GM18507 (cell line): ENCODE measurements around the gene CHAMP1.

Experiments used
- DNase-seq: peaks from one replicate; pipeline ENCODE4 v3.0.0; 2011; ENCODE audit warnings: low read depth; ENCODE audit not compliant: insufficient read length; ENCODE audit errors: extremely low spot score
- FAIRE-seq: peaks from 2 replicates; lab custom pipeline; 2011; peaks lifted over from hg19 to GRCh38; lab: Jason Lieb, UNC

The CHAMP1 gene

DNA sequence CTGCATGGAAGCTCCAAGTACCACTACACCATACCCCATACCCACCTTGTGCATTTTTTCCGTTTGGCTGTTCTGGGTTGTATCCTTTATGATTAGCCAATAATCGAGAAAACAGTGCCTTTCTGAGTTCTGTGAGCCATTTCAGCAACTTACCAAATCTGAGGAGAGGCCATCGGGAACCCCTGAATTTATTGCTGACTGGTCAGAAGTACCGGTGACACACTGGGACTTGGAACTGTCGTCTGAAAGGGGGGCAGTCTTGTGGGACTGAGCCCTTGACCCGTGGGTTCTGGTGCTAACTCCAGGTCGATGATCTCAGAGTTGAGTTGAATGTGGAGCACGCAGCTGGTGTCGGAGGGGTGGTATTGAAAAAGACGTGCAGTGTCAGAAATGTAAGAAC, 17.9 kb upstream of the CHAMP1 start:
- DNase-seq, result no peak
- no peak for FAIRE-seq

DNA sequence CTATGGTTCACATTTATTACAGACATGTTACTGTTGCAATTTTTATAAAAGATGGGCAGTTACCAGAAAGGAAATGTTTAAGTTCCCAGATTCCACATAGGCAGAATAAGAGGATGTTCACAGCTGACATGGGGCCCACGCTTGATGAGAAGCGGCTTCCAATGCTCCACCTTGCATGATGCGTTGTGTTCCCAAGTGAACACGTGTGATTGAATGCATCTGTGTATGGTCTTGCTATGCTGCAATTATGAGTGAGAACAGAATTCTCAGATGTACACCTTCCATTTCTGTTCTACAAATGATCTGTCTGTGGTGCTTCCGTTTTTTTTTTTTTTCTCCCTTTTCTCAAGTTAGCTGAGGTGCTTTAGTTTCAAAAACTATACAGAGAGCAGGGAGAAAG, 17.4 kb upstream of the CHAMP1 start:
- no peak for DNase-seq
- no peak for FAIRE-seq

DNA sequence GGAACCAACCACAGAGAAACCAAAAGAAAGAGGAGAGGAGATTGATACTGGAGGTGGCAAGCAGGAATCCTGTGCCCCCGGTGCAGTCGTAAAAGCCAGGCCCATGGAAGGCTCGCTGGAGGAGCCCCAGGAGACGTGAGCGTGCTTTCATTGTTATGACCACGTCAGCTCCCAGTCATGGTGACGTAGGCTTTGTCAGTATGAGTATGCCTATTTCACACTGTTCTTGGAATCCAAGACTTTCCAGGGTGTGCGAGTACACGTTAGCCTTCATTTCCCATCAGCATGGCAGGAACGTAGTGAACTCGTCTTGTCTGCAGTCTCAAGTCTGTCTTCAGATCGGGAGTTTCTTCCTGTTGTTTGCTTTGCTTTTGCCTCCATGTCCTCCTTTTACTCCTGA, 15.4 kb upstream of the CHAMP1 start:
- no peak for DNase-seq
- FAIRE-seq, result no peak

DNA sequence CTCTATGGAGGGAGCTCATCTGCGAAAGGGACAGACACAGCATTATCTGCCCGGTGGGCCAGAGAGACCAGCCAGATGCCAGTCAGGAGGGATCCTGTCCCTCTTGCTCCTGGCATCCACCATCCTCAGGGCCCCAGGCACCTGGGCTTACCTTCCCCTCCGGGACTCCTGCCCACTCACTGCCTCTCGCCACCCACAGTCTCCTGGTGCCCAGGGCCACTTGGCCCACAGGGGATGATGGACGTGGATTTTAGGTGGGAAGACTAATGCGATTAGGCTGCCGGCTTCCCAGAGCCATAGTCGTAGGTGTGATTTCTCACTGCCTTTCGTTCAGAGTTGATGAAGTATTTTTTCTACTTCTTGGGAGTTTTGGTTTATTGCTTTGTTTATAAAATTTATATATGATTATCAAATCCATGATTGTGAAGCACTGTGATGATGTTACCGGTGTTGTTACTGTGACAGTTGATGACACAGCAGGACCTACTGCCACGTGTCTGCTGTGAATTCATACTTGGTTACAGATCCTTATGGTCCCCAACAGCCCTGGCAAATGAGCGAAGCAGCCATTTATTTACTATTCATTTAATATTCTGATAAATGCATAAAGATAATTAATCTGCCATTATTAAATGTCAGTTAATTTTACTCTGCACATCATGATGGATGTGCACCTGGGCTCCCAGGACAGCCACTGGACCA, 14.5 kb upstream of the CHAMP1 start:
- FAIRE-seq, result no peak
- no peak for DNase-seq

DNA sequence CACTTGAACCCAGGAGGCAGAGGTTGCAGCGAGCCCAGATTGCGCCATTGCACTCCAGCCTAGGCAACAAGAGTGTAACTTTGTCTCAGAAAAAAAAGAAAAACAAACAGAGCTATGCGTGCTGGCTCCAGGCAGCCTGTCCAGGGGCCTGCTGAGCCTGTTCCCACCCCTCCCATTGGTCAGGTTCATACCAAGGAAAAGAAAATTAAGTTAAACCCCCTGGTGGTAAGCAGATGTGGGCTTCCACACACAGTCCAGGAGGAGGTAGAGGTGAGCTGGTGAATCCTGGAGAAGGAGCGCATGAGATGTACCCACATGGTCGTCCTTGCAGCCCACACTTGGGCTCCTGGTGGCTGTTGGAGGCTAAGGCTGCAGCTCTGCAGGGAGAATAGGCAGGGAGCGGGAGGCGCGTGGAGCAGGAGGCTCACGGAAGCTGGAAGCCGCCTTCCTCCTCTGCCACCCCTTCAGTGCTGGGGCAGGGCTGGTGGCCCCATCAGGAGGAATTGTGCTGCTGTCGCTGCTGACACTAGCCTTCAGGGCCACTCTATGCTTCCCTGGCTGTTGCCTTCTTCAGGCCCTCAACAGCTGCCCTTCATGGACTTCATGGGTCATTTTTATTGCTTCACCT, 10.5 kb upstream of the CHAMP1 start:
- no peak for DNase-seq
- FAIRE-seq, result no peak

DNA sequence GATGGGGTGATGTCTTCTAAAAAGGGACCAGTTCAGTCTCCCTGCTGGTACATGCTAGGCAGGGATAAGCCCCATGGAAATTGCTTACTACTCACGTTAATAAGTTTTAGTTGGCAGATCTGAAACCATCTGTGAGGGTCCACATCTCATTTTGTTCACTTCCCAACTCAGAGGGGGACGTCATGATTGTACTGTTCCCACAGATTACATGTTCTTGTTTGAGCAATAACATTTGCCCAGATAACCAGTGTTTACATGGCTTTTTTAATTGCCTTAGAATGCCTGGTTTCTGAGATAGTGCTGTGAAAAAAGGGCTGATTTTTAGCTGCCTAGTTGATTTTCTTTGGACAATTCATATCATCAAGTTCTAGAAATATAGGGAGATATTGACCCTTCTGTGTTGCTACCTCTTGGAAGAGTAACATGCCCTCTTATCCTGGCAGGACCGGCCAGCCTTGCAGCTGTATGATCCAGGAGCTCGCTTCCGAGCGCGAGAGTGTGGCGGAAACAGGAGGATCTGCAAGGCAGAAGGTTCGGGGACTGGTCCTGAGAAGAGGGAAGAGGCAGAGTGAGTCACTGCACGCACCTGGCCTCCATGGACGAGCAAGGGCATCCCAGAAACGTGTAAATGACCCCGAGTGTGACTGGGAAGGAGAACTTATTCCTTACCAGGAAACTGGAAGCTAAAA, 9.8 kb upstream of the CHAMP1 start:
- DNase-seq, result no peak
- no peak for FAIRE-seq

DNA sequence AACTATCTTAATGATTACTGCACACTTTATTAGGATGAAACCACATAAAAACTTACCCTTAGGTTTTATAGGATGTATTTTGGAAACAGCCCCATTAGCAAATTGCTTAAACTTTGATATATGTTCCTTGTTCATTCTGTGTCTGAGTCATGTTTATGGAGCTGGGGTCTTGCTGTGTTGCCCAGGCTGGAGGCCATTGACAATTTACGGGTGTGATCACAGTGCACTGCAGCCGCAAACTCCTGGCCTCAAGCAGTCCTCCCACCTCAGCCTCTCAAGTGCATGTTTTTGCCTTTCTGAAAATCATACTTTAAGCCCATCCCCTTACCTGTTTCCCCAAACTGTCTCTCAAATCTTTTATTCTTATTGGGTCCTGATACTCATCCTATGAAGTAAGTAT, 5.2 kb upstream of the CHAMP1 start:
- FAIRE-seq, result no peak
- no peak for DNase-seq

DNA sequence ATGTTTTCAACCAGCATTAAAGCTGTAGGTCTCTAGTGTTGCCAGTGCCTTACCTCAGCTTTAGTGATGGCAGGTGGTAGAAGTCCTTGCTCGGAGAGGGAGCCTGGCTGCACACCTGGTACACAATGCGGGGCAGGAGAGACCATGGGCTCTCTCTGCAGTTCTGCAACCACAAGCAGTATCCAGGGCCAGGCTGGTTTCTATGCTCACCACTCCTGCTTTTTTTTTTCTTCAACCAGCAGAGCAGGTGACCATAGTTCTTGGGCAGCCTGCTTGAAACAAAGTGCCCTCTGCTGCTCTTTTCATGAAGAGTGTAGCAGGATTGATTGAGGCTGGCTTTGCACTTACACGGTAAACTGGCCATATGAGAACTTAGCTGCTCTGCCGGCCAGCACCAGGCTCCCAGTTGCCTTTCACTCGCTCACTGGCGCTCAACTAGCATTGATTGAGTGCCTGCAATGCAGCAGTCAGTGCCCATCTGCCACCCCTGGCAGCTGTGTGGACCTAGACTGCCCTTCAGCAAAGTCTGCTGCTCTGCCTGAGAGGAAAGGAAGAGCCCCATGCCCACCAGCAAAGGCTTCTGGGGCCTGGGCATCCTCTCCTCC, 4.4 kb upstream of the CHAMP1 start:
- no peak for DNase-seq
- FAIRE-seq, result no peak

DNA sequence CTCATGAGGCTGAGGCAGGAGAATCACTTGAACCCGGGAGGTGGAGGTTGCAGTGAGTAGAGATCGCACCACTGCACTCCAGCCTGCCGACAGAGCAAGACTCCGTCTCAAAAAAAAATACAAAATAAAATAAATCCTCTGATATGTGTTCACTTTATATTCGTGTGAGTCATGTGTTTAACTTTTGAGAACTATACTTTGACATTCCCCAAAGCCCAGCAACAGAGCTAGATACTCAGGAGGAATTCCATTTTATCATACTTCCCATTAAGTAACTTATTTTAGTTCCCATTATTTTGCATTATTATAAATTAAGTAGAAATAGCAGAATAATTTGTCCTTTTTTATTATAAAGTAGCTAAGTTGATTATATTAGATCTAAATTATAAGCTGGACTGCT, 3.3 kb upstream of the CHAMP1 start:
- FAIRE-seq, result no peak

DNA sequence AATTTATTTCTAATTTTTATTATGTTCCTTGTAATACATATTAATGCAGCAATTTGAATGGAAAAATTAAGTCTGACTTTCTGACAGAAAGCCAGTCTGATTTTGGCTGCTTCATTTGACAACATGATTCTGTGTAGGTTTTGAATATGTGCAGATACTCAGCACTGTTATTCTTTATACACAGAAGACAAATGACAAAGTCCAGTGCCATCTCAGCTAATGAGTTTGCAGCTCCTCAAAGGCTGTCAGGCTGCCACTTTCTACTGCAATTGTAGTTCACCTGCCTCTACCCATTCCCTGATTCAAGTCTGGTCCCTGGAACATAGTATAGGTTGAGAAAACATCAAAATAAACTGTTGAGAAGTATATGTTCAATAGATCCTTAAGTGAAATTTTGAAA, 2.9 kb upstream of the CHAMP1 start:
- FAIRE-seq (no peak), DNase-seq (no peak)

More for the DNA sequence above, 3.3 kb upstream of the CHAMP1 start:
- no peak for DNase-seq

DNA sequence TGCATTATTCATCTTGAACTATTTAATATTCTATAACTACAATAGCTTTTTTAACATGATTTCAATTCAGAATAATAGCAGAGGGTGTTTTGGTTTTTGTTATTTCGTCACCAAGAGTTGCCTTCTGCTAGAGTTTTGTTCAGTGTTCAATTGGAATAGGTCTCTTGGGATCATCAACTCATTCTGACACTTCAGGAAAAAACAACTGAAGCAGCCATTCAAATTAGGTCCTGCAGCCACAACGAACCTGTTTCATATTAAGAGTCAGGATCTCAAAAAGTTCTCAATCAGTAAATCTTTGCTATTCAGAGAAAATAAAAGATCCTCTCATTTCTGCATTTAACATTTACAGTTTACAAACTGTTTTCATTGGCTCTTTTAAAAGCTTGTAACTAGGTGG, 2.4 kb upstream of the CHAMP1 start:
- no peak for DNase-seq

DNA sequence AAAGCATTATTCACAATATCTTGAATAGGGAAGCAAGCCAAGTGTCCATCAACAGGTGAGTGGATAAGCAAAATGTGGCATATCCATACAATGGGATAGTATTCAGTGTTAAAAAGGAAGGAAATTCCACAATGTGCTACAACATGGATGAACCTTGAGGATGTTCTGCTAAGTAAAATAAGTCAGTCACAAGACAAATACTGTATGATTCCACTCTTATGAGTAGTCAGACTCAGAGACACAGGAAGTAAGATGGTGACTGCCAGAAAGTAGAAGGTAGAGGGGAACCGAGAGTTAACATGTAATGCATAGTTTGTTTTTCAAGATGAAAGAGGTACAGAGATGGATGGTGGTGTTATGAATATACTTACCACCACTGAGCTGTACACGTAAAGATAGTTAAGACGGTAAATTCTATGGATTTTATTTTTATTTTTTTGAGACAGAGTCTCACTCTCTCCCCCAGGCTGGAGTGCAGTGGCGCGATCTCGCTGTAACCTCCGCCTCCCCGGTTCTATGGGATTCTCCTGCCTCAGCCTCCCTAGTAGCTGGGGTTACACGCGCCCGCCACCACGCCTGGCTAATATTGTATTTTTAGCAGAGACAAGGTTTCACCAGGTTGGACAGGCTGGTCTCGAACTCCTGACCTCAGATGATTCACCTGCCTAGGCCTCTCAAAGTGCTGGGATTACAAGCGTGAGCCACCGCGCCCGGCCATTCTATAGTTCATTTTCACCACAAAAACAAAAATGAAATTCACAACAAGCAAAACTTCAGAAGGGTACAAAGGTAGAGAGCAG, 1.0 kb upstream of the CHAMP1 start:
- DNase-seq (no peak), FAIRE-seq (no peak)

More for the DNA sequence above, 2.4 kb upstream of the CHAMP1 start:
- FAIRE-seq, result no peak

DNA sequence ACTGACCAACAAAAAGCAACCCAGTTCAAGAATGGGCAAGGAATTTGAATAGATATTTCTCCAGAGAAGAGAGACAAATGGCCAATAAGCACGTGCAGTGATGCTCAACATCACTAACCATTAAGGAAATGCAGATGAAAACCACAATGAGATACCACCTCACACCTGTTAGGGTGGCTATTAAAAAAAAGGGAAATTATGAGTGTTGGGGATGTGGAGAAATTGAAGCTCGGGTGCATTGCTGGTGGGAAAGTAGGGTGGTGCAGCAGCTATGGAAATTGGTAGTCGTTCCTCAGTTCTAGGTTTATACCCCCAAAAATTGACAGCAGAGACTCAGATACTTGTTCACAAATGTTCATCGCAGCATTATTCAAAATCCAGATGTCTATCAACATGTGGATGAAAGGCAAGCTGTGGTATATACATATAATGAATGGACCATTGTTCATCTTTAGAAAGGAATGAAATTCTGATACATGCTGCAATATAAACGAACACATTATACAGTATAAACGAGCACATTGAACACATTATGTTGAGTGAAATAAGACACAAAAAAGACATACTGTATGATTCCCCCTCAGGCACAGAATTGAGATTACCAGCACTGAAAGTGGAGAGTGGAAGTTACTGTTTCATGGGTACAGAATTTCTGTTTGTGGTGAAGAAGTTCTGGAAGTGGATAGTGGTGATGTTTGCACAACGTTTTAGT, 927 bp downstream of the CHAMP1 start:
- no peak for DNase-seq
- FAIRE-seq, result peak; percentile 64

DNA sequence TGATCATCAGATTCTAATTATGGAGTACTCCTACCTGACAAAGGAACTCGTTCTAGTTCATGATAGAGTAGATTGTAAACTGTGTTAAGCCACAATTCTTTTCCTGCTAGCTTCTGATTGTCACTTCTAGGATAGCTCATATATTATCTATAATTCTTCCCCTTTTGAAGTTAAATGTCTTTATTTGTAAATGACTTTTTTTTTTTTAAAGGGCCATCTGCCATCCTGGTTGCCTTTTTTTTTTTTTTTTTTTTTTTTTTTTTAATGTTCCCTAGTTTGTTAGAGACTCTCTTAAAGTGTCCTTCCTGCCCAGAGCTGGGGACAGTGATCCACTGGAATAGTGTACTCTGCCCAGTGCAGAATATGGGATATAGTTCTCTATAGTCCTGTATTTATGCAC, 4.3 kb downstream of the CHAMP1 start:
- DNase-seq (no peak), FAIRE-seq (no peak)

DNA sequence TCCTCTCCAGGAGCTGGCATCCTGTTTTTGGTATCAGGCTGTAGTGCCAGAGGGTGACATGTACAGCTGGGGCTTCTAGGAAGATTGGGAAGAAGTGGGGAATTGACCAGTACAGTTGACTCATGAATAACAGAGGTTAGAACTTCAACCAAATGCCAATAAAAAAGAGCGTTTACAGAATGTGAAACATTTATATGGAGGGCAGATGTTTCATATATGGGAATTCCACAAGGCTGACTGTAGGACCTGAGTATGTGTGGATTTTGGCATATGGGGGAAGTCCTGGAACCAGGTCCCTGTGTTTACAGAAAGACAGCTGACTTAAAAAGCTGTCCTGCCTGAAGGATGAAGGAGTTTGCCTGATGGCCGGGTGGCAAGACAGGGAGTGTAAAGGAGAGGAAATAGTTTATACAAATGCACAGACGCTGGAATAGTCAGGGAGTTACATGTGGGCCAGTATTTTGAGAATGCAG, 5.2 kb downstream of the CHAMP1 start:
- no peak for DNase-seq

DNA sequence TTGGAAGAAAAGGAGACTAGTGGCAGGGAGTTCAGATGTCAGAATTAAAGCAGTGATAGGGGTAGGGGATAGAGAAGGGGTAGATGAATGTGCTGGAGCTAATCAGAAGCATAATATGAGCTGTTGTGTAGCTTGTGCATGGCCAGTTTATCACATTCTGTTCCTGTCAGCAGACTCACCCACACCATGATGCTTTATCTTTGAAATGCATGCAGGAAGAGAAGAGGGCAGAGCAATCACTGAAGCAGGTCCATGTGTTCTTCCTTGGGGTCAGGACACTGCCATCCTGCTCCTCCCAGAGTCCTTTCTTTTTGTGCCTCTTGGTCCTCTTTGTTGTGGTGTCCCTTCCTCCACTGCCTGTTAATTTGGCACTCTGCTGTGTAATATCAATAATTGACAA, 5.8 kb downstream of the CHAMP1 start:
- no peak for FAIRE-seq
- DNase-seq, result no peak

More for the DNA sequence above, 5.2 kb downstream of the CHAMP1 start:
- no peak for FAIRE-seq

DNA sequence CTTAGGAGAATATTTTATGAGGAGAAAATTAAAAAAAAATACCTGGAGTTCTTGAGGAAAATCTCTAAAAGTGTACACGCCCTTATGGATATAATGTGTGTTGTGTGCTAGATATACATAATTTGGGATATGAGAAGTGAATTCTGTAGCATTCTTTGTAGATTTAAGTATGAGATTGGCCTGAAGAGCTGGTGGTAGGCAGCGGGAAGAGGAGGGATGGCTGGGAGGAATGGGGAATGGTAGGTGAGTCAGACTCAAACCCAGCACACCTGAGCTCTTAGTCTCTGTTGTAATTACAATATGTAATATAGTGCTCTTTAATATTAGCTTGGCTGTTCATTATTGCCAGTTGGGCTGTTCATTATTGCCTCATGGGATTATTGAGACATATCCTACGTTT, 7.0 kb downstream of the CHAMP1 start:
- DNase-seq (no peak), FAIRE-seq (no peak)

DNA sequence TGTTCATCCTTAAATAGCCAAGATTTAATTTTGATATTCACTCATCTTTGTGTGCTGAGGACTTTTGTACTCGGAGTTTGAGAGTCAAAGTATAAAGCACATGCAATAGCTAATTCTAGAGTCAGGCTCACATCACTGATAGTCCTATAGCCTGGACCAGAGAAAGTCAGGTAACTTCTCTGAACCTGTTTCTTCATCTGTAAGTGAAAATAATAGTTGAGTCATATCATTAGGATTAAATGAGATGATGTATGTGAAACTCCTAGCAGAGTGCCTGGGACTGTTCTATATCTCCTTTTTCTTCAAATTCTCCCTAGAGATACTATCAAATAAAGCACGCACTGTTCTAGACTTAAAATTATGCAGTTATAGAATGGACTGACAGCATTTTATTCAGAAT, 9.0 kb downstream of the CHAMP1 start:
- DNase-seq (no peak), FAIRE-seq (no peak)

DNA sequence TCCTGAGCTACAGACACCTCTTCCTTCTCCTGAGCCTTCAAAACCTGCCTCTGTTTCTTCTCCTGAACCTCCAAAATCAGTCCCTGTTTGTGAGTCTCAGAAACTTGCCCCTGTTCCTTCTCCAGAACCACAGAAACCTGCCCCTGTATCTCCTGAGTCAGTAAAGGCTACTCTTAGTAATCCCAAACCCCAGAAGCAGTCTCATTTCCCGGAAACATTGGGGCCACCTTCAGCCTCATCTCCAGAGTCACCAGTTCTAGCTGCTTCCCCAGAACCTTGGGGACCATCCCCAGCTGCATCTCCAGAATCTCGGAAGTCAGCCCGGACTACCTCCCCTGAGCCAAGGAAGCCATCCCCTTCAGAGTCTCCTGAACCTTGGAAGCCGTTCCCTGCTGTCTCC, 10.0 kb downstream of the CHAMP1 start:
- DNase-seq, result no peak
- no peak for FAIRE-seq
